ENCODE results near the gene FZD10.

The FZD10 gene

DNA sequence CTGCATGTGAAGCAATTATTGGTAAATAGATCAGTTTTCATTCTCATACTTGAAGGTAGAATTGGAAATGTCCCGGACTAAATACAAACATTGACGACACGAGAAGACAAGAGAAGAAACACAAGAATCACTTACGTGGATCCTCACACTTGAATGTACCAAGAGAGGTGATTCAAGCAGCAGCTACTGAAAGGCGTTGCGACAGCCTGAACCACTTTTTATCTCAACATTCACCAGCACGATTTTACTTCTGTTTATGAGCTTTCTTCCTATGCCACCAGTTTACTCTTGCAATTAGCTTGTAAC is 3.6 kb upstream of the FZD10 start:
- Histone ChIP-seq H3K9me3 (ENCODE audit: control insufficient read depth, low read length) (no peaks in the 10 kb centered on the region), H3K4me1 (no peaks in the 10 kb centered on the region), H3K9ac (no peak overlapping the region), H3K4me2 (ENCODE audit: low read length) (no peak overlapping the region), H3K4me3 (ENCODE audit: low read depth, low read length) (no peak overlapping the region), H3K79me2 (no peaks in the 10 kb centered on the region), H3K36me3 (ENCODE audit: control insufficient read depth, insufficient read depth, low read length) (no peaks in the 10 kb centered on the region), H3K27ac (no peak overlapping the region), H2AFZ (no peak overlapping the region), H3K27me3 (ENCODE audit: control insufficient read depth, insufficient read depth, low read length) (peaks cover 17% of the 10 kb centered on the region)
- no peak for TF ChIP-seq CTCF (IDR thresholded peaks at IDR 0.05)

- Histone ChIP-seq H3K9me3 (ENCODE audit: control insufficient read depth, low read length) (no peaks in the 10 kb centered on the region), H3K27me3 (ENCODE audit: control insufficient read depth, insufficient read depth, low read length) (peaks cover 17% of the 10 kb centered on the region), H2AFZ (no peak overlapping the region), H3K4me2 (ENCODE audit: low read length) (no peak overlapping the region), H3K9ac (no peak overlapping the region), H3K4me1 (no peaks in the 10 kb centered on the region), H3K27ac (no peak overlapping the region), H3K4me3 (ENCODE audit: low read depth, low read length) (no peak overlapping the region), H3K79me2 (no peaks in the 10 kb centered on the region), H3K36me3 (ENCODE audit: control insufficient read depth, insufficient read depth, low read length) (no peaks in the 10 kb centered on the region)
- TF ChIP-seq CTCF (IDR thresholded peaks at IDR 0.05) = no peak
Observed at GRCh38 chr12:130160306-130160705, 2.0 kb upstream of the FZD10 start.

DNA sequence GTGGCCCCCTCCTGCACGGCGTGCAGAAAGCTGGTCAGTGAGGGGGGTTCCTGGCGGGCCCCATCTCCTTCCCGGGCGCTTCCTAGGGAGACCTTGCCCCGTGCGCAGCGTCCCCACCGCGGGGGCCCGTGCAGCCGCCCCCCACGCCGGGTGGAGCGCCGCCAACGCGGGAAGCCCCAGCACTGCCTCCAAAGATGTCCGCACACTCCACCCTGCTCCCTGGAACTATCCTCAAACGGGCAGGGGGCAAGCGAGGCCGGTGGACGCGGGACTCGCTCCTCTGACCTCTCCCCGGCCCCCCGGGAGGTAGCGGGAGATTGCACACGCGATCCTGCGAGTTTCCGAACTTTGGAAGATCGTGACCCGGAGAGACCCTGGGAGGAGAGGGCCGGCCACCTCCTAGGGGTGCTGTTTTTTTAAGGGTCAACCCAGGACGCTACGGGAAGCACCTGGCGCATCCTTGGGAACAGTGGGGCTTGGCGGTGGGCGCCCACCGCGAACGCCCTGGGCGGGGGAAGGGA is 1.5 kb upstream of the FZD10 start:
- H3K79me2 ChIP-seq = no peaks in the 10 kb centered on the region
- TF ChIP-seq CTCF (IDR thresholded peaks at IDR 0.05) = no peak
- no peaks in the 10 kb centered on the region for H3K9me3 ChIP-seq (ENCODE audit: control insufficient read depth, low read length)
- no peaks in the 10 kb centered on the region for H3K4me1 ChIP-seq
- H2AFZ ChIP-seq = no peak overlapping the region
- H3K27ac ChIP-seq = no peak overlapping the region
- no peaks in the 10 kb centered on the region for H3K36me3 ChIP-seq (ENCODE audit: control insufficient read depth, insufficient read depth, low read length)
- no peak overlapping the region for H3K4me3 ChIP-seq (ENCODE audit: low read depth, low read length)
- peaks cover 17% of the 10 kb centered on the region for H3K27me3 ChIP-seq (ENCODE audit: control insufficient read depth, insufficient read depth, low read length)
- H3K9ac ChIP-seq = no peak overlapping the region
- no peak overlapping the region for H3K4me2 ChIP-seq (ENCODE audit: low read length)

DNA sequence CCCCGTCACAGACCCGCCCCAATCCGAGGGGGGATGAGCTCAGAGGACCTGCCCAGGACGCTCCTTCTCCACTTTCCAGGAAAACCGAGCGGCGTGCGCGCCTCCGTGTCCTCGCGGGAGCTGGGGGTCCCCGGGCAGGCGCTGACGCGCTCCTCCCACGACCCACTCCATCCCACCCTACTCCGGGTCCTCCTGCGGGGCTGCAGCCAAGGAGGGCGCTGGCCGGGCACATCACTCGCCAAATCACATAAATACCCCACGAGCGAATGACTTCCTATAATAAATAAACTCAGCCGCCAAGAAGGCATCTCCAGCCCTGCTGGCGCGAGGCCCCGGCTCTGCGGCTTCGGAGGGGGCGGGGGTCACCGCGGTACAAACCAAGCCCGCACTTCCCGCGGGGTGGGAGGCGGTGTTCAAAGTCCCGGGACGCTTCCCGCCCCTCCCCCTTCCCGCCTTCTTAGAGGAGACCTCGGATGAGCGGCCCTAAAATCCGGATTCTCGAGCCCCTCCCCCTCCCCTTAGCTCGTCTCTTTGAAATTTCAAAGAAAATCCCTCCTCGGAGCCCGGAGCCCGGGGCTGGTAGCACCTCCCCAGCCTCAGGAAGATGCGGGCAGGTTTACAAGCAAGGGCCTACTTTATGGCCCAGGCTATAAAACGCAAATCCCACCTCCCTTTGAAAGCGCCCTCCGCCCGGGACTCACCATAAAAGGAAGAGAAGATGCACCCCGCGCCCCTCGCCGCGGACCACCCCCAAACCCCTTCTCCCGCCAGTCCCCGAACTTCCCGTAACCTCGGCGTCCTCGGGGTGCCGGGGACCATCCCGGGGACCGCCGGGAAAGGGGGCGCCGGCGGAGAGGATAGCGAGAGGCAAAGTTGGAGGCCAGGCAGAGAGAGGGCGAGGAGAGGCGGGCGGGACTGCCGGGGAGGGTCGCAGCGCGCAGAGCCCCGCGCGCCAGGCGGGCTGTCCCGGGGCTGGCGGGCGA is 712 bp upstream of the FZD10 start:
- Histone ChIP-seq H3K4me1 (no peaks in the 10 kb centered on the region), H3K4me2 (ENCODE audit: low read length) (peak overlapping the region; percentile 47), H3K79me2 (no peaks in the 10 kb centered on the region), H3K36me3 (ENCODE audit: control insufficient read depth, insufficient read depth, low read length) (no peaks in the 10 kb centered on the region), H2AFZ (no peak overlapping the region), H3K9ac (no peak overlapping the region), H3K27ac (no peak overlapping the region), H3K9me3 (ENCODE audit: control insufficient read depth, low read length) (no peaks in the 10 kb centered on the region), H3K4me3 (ENCODE audit: low read depth, low read length) (peak overlapping the region; percentile 31), H3K27me3 (ENCODE audit: control insufficient read depth, insufficient read depth, low read length) (peaks cover 17% of the 10 kb centered on the region)
- TF ChIP-seq CTCF (IDR thresholded peaks at IDR 0.05) = no peak

Measured in parathyroid adenoma (tissue), 2 donors.